Parathyroid adenoma (tissue), 2 donors: ENCODE measurements around the gene LCN1.

Experiments used
- H2AFZ ChIP-seq: fragments of 300-600 bp; sonication (generic); one replicate; pipeline ENCODE4 v1.7.0; 2017; ENCODE audit warnings: antibody characterized with exemption, mild to moderate bottlenecking
- H3K27ac ChIP-seq: fragments of 300-600 bp; sonication (generic); one replicate; pipeline ENCODE4 v1.7.0; 2017
- H3K27me3 ChIP-seq: fragments of 300-600 bp; sonication (generic); one replicate; pipeline ENCODE4 v1.7.0; 2017; ENCODE audit warnings: low read length; ENCODE audit not compliant: control insufficient read depth, insufficient read depth
- H3K36me3 ChIP-seq: fragments of 300-600 bp; sonication (generic); one replicate; pipeline ENCODE4 v1.7.0; 2017; ENCODE audit warnings: low read length; ENCODE audit not compliant: control insufficient read depth, insufficient read depth
- H3K4me1 ChIP-seq: fragments of 300-600 bp; sonication (generic); one replicate; pipeline ENCODE4 v1.7.0; 2017; ENCODE audit warnings: control low read depth
- H3K4me2 ChIP-seq: fragments of 300-600 bp; sonication (generic); one replicate; pipeline ENCODE4 v1.7.0; 2017; ENCODE audit warnings: low read length
- H3K4me3 ChIP-seq: fragments of 300-600 bp; sonication (generic); one replicate; pipeline ENCODE4 v1.7.0; 2017; ENCODE audit warnings: low read depth, low read length
- H3K79me2 ChIP-seq: fragments of 300-600 bp; sonication (generic); one replicate; pipeline ENCODE4 v1.7.0; 2017; ENCODE audit warnings: control low read depth
- H3K9ac ChIP-seq: fragments of 300-600 bp; sonication (generic); one replicate; pipeline ENCODE4 v1.7.0; 2017; ENCODE audit warnings: mild to moderate bottlenecking
- H3K9me3 ChIP-seq: fragments of 300-600 bp; sonication (generic); one replicate; pipeline ENCODE4 v1.7.0; 2017; ENCODE audit warnings: low read length; ENCODE audit not compliant: control insufficient read depth
- TF ChIP-seq, protein P1 (sequence below): fragments of 300-600 bp; sonication (generic); IDR thresholded peaks from one replicate; pipeline ENCODE4 v1.7.0; 2017; ENCODE audit warnings: antibody characterized with exemption, mild to moderate bottlenecking
- donor health status: primary hyperparathyroidism.

The LCN1 gene

DNA sequence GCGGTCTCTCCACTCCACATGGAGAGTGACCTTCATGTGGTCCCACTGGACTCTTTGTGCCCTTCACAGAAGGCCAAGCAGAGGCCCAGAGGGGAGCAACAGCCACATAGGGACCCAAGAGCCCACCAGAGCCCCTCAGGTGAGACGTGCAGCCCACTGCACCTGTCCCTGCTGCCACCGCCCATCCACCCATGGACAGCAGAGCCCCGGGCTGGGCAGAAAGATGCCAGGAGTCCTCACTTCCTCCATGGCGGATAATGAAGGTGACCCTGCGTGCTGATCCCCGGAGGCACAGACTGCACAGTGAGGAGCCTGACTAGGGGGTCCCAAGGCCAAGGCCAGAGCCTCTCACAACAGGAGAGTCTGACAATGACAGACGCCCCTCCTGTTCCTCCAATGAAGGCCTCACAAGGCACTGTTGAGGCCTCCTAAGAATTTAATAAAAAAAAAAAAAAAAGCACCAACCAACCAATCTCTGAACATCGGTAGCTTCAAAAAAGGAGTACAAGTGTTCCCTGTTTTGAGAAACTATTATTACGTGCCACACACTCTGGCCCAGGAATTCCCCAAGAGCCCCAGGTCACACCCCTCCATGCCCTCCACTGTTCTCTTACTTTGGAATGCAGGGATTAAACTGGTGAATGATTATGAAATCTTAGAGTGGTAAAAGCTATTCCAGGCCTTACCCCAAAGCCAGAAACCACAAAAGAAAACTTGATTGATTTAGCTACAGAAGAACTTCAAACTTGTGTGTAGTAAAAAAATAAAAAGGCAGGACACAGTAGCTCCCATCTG lies 44.5 kb upstream of the LCN1 start:
- Histone ChIP-seq H3K4me3 (no peak overlapping the region), H3K9ac (no peak overlapping the region), H3K4me2 (no peak overlapping the region), H3K4me1 (peaks cover 20% of the 10 kb centered on the region), H3K79me2 (peaks cover 7% of the 10 kb centered on the region), H2AFZ (no peak overlapping the region), H3K27me3 (no peaks in the 10 kb centered on the region), H3K9me3 (no peaks in the 10 kb centered on the region), H3K27ac (no peak overlapping the region), H3K36me3 (no peaks in the 10 kb centered on the region)
- TF ChIP-seq, protein P1, sequence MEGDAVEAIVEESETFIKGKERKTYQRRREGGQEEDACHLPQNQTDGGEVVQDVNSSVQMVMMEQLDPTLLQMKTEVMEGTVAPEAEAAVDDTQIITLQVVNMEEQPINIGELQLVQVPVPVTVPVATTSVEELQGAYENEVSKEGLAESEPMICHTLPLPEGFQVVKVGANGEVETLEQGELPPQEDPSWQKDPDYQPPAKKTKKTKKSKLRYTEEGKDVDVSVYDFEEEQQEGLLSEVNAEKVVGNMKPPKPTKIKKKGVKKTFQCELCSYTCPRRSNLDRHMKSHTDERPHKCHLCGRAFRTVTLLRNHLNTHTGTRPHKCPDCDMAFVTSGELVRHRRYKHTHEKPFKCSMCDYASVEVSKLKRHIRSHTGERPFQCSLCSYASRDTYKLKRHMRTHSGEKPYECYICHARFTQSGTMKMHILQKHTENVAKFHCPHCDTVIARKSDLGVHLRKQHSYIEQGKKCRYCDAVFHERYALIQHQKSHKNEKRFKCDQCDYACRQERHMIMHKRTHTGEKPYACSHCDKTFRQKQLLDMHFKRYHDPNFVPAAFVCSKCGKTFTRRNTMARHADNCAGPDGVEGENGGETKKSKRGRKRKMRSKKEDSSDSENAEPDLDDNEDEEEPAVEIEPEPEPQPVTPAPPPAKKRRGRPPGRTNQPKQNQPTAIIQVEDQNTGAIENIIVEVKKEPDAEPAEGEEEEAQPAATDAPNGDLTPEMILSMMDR, result no peak

GRCh38 chr9:135478191-135478590 lies 43.0 kb upstream of the LCN1 start:
- Histone ChIP-seq H3K36me3 (no peaks in the 10 kb centered on the region), H3K79me2 (peaks cover 7% of the 10 kb centered on the region), H3K4me1 (peaks cover 10% of the 10 kb centered on the region), H3K27me3 (no peaks in the 10 kb centered on the region), H3K27ac (peak overlapping the region; percentile 86), H3K4me3 (peak overlapping the region; percentile 50), H3K4me2 (peak overlapping the region; percentile 69), H3K9me3 (no peaks in the 10 kb centered on the region), H3K9ac (no peak overlapping the region), H2AFZ (no peak overlapping the region)
- TF ChIP-seq, protein P1, result no peak

- Histone ChIP-seq H3K79me2 (peaks cover 7% of the 10 kb centered on the region), H3K36me3 (no peaks in the 10 kb centered on the region), H3K4me2 (peak overlapping the region; percentile 69), H3K27me3 (no peaks in the 10 kb centered on the region), H3K27ac (peak overlapping the region; percentile 86), H3K4me3 (peak overlapping the region; percentile 50), H3K9ac (no peak overlapping the region), H3K9me3 (no peaks in the 10 kb centered on the region), H3K4me1 (peaks cover 5% of the 10 kb centered on the region), H2AFZ (peak overlapping the region; percentile 53)
- TF ChIP-seq, protein P1, result no peak
Observed at GRCh38 chr9:135478829-135479468, 42.3 kb upstream of the LCN1 start.

DNA sequence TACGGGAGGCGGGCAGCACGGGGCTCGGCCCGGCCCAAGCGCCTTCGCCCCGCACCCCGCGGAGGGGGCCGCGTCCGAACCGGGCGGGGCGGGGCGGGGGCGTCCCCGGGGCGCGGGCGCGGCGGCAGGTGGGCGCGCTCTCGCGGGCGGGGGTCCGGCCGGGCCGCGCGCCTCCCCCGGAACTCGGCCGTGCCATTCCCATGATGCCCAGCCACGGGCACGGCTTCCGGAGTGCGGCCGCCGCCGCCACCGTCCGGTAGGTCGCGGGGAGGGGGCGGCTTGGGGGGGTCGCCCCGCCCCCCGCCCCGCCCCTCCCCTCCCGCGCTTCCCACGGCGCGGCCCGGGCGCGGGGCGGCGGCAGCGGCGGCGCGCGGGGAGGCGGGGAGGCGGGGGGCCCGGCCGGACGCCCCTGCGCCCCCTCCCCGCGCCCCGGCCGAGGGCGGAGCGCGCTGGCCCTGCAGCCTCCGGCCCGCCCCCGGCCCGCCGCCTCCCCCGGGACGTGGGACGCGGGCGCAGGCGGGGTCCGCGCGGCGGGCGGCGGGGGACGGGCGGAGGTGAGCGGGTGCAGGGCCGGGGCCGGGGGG lies 41.7 kb upstream of the LCN1 start, which contains the start of gene PPP1R26:
PPP1R26 (plus strand) TSS at position 314 of the 584 bp plus-strand sequence. CDS start 4,729 bp downstream, outside the sequence.
- TF ChIP-seq, protein P1, result no peak
- H3K4me3 ChIP-seq, result peak within 1 kb of the TSS; percentile 72
- peak within 1 kb of the TSS; percentile 67 for H3K9ac ChIP-seq
- peaks cover 7% of the 10 kb centered on the region for H3K79me2 ChIP-seq
- H3K27ac ChIP-seq, result peak within 1 kb of the TSS; percentile 86
- H3K9me3 ChIP-seq, result no peaks in the 10 kb centered on the region
- H3K4me2 ChIP-seq, result peak within 1 kb of the TSS; percentile 77
- no peaks in the 10 kb centered on the region for H3K36me3 ChIP-seq
- no peaks in the 10 kb centered on the region for H3K27me3 ChIP-seq
- peaks cover 1% of the 10 kb centered on the region for H3K4me1 ChIP-seq
- H2AFZ ChIP-seq, result peak within 1 kb of the TSS; percentile 66
